NCI-H1092 (cell line): ENCODE results near the gene ALDH1L1.

ENCODE experiments used
- DNase-seq: peaks from one replicate; lab custom pipeline; 2025; lab: John Stamatoyannopoulos, UW

Gene ALDH1L1

DNA sequence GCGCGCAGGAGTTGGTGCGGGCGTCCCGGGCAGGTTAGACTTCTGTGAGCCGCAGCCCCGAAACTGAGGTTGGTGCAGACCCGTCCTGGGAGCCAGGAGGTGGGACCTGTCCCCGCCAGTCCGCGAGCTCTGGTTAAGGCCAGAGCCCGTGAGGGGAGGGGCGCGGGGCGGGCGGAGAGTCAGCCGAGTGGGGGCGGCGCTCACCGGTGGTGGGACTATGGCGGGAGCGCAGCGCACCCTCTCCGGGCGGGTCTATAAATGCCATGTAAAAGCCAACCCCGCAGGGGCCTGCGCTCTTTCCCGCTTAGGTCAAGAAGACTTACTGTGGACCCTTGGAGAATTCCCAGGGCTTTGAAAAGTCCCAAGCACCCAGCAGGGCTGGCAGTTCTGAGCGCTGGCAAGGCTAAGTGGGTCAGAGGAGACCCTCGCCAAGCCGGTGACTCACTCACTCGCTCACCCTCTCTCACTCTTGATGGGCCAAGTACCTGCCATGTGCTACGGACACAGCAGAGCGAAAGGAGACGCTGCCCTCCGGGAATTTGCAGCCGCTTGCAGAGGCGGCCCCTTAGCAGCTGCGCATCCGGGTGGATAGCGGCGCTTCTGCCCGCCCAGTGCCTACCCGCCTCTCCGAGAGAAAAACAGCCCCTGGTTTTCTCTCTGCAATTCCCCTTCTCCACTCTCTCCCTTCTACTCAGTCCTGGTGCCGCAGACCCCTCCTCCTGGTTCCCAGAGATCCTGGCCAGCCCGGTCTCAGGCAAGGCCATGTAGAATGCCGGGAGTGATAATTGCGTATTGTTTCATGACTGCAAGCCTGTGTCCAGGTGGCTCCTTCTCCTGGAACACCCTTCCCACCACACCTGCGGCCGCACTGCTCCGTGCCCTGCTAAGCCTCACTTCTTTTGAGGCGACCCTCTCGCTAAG is at the start of gene ALDH1L1:
Gene ALDH1L1, minus strand, starts transcription at position 110 of the 921 bp plus-strand sequence. CDS start 19,607 bp downstream, outside the sequence.
- no peak for DNase-seq

DNA sequence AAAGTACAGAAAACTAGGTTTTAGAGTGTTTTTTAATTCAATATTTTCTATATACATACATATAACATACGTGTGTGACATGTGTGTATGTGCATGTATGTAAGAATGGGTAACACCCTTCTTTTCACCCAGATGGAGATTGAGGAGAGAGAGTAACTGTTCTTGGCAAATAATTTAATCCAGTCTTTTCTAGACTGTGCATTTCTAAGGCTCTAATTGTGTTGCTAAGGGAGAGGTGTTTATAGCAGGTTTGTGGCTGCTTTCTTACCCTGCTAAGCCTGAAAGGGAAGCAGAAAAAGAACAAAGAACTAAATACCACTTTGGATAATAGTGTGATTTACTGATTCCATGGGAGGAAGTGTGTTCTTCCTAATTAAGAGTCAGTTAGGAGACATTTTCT is 46.0 kb upstream of the ALDH1L1 start:
- DNase-seq, result no peak

DNA sequence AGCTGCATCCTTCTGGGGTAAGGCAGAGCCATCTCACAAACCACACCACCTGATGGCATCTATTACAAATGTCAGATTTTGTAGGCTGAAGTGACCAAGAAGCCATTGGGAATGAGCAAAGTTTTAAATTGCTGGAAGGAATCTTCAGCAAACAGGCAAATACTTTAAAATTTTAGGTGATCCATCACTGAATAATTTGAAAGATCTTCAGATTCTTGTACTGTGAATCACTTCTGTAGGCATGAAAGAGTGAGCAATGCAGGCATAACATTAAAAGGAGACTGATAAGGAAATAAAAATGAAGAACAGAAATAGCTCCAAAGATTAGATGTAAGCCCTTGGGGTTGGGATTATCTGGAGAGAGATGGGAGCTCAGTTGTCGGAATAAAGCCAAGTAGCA is 36.0 kb upstream of the ALDH1L1 start:
- no peak for DNase-seq

DNA sequence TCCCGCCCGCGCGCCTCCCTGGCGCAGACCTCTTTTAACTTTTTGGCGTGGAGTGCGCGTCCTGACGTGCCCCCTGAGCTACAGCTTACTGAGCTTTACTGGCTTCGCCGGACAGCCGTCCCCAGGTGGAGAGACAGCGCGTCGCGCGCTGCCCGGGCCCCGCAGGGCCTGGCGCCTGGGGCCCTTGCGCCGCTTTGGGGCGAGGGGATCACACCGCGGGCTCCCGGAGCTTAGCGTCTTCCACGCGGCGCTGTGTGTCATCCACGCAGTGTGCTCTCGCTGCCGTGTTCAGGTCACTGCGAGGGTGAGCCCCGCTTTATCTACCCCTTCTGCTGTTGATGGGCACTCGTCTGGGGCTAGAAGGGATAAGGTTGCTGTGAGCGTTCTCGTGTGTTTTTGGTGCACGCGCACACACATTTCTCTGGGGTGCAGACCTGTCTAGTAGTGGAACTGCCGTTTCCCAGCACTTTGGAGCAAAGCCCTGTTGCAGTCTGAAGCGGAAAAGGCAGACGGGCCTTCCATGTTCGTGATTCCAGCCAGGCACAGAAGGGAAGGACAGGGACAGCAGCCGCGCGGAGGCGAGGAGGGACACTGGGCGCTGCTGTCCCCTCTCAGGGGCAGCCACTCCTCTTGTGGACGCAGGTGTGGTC is 33.1 kb upstream of the ALDH1L1 start:
- no peak for DNase-seq

DNA sequence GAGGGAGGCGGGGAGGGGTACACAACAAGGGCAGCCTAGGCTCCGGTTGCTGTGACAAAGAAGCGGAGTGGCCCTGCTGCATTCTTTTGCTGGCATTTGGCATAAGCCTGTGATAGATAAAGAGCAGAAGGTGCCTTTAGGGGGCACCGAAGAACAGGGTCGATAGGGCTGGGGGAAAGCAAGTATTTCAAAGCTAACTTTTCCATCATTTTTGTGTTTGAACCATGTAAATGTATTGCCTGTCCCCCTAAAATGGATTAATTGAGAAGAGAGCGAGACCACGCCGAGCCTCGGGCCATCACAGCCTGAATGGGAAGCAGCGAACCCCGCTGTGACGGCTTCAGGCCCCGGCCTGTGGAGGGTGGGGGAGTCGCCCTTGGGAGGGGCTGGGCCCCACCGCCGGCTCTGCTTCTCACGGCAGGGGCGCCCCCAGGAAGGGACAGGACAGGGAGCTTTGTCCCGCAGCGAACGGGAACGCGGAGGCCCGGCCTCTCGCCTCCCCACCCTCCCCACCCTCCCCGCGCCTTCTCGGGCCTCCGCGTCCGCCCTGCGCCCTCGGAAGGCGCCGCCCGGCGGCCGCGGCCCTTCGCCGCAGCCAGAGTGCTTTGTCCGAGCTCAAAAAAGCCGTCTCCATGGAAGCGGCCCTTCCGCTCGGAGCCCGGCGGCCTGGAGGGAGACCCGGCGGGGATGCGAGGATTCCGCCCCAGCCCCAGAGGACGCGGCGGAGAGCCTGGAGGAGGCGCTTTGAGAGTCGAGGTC is 32.4 kb upstream of the ALDH1L1 start:
- DNase-seq, result peak; percentile 50

GRCh38 chr3:126212250-126212619 is 31.8 kb upstream of the ALDH1L1 start:
- no peak for DNase-seq

DNA sequence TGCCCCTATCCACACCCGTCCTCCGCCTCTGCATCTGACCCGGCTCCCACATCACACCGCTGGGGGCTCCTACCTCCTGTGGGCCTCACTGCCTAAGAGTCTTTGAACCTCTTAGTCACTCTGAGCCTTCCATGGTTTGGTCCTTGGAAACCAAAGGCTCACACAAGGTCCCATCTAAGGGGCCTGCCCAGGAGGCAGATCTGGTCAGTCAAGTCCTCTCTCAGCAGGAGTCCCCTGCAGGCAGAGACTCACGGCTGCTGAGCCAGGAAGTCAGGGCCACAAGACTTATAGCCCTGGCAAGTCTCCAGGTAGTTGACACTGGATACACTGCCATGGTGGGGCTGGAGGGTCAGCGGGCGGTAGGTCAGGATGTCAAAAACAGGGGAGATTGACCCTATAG is 31.2 kb upstream of the ALDH1L1 start:
- DNase-seq, result no peak

DNA sequence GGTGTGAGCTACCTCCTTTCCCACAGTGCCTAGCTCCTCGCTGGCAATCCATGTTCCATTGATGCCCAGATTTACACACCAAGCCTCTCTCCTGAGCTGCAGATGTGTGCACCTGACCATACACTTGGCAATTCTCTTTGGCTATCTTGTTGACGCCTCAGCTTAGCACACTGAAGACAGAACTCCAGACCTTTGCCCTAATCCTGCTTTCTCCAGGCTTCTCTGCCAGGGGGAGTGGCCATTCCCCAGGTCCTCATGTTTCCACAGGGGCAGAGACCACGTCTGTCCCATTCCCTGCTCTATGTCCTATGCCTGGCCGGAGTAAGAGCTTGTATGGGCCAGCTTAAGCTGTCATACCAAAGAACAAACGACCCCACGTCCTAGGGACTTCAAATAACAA is 30.2 kb upstream of the ALDH1L1 start:
- DNase-seq, result no peak

GRCh38 chr3:126209741-126210140 is 29.4 kb upstream of the ALDH1L1 start:
- no peak for DNase-seq

DNA sequence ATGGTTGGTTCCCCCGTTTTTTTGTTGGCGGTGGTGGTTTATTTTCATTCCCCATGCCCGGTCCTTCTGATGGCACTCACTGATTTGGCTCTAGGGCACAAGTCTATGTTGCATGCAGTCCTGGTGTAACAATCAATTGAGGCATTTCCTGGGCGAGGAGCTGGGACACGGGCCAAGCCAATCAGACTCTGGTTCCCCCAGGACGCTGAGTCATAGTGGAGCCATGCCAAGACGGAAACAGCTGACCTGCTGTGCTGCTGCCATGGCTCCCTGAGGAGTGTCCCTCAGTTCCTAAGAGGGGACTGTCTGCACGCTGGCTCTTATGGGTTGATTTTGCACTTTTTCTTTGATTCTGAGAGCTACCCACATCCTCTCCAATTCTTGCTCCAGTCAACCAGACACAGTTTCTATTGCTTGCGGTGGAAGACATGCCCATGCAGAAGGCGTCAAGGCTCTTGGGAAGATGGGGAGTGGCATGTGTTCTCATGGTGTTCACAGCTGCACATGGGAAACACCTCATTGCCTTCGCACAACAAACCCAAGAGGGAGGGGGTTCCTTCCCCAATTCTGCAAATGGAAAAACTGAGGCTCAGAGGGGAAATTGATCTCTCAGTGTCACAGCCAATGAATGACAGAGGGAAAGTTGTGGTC is 28.3 kb upstream of the ALDH1L1 start:
- DNase-seq, result peak; percentile 81

DNA sequence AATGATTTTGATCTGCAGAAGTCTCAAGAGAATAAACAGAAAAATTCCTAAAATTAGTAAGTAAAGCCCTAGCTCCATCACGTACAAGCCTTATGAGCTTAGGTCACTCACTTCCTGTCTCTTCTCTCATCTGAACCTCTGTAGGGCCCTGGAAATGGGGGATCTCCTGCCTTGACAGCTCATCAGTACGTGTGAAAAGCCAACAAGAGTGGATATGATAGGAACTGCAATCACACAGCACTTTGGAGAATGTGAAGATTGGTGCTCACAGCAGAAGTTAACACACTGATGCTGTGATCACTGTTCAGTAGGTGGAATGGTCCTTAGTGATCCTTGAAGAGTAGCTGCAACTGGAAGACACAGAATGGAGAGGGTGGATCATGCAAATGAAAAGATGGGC is 27.8 kb upstream of the ALDH1L1 start:
- DNase-seq, result no peak

DNA sequence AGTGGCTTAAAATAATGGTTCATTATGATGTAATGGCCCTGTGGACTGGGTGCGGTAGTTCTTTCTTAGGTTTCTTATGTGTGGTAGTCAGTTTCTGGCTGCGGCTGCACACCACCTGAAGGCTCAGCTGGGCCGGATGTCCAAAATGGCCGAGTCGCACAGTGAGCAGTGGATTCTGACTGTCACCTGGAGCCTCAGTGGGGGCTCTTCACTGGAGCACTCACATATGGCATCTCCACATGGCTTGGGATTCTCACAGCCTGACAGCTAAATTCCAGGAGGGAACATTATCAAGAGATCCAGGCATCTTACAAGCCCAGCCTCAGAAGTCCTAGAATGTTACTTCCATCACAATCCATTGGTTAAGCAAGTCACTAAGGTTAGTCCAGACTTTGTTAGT is 26.8 kb upstream of the ALDH1L1 start:
- no peak for DNase-seq

DNA sequence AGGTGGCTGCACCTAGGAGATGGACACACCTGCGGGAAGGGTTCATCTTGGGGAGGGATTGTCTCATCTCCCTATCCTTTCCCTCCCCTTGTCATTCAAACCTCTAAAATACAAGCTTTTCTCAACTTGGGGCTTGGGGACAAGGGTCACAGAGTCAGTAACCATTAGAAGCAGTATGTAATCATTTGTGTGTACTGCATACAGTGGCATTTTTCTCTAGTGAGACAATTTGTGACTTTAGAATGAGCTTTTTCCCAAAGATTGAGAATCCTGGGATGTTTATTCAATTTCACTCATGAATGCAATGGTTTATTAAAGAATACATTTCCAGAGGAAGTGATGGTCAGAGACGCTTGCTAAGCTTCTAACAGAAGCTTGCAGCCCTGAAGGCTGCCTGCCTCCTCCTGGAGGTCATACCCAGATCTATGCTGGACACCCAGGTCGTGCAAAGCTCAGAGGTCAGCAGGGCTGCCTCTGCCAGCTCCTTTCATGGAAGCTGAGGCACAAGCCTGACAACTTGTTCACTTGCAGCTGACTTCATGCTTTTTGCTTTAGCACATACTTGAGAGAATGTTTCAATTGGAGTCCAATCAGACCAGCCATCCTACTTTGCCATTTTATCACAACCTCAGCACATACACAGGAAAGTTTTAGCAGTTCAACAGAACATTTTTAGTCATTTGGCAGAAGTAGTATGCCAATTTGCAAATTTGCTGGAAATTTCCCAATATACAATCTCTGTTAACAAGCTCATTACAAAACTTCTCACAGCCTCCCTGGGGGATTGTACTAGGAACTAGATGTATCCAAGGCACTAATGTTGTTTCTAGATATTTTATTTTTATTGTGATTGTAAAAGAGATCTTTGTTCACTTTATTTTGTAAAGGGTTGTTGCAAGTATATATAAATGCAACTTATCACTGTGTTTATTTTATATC is 25.6 kb upstream of the ALDH1L1 start:
- no peak for DNase-seq

DNA sequence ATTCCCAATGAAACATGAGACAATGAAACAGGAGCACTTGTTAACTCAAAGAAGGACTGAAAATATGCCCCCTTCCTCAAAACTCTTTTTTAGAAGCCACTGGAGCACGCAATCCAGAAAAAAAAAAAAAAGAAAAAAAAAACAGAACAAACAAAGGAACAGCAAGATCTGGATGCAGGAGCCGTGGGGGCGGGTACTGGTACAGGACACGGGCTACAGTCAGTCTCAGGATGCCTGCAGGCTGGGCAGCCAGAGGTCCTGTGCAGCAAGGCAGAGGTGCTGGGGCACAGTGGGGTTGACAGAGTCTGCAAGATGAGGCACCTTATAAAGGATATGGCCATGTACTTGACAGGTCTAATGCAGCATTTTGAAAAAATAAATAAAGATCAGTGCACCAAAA is 22.3 kb upstream of the ALDH1L1 start:
- no peak for DNase-seq

GRCh38 chr3:126202276-126202675 is 21.9 kb upstream of the ALDH1L1 start:
- no peak for DNase-seq

DNA sequence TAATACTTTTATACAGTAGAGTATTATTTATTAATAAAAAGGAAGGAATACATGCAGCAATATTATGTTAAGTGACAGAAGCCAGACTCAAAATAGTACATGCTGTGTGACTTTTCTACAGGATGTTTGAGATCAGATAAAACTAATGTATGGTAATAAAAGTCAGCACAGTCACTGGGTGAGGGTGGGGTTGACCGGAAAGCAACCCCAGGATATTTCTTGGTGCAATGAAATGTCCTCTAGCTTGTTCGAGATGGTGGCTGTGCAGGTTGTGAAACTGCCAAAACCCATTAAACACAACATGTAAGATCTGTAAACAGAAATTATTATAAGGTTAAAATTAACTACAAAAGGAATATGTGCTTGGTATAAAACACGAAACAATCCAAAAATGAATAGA is 20.8 kb upstream of the ALDH1L1 start:
- DNase-seq, result no peak

GRCh38 chr3:126200534-126200933 is 20.1 kb upstream of the ALDH1L1 start:
- no peak for DNase-seq

GRCh38 chr3:126199256-126199655 is 18.9 kb upstream of the ALDH1L1 start:
- DNase-seq, result no peak

GRCh38 chr3:126197854-126198584 is 17.6 kb upstream of the ALDH1L1 start:
- DNase-seq, result no peak

DNA sequence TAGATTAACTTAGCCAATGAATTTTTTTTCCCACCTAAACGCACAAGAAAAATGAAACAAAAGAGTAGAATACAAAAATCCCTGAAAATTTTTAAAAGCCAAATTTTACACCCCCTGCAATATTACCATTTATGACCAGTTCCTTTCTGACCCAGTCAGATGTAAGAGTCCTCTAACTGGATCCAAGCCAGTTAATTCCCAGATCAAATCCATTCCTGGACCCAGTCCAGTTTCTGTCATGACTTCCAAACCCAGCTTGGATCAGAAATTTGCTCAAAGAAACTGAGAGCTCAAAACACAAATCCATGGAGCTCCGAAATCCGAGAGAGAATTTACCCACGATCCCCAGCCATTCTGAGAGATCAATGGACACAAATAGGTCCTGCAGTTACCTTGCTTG is 17.0 kb upstream of the ALDH1L1 start:
- no peak for DNase-seq
